Mesothelial cell of epicardium (in vitro differentiated cells): ENCODE data around the gene JAG2. TPM values are rescaled to one million over a fixed set of nuclear protein-coding genes. Genes with fewer than 3 reads are reported as not detected.

ENCODE experiments used
- DNase-seq, 2 experiments: peaks; one replicate each; pipeline ENCODE4 v3.0.0; 2021; ENCODE audit warnings: low spot score in 2 of 2; ENCODE audit not compliant: unreplicated experiment in 2 of 2
- H3K27ac Mint-ChIP-seq: 2 replicates; pipeline ENCODE4 v1.8.0; 2021; ENCODE audit warnings: mixed read lengths
- H3K27me3 Mint-ChIP-seq: 2 replicates; pipeline ENCODE4 v1.8.0; 2021; ENCODE audit warnings: low read depth, mixed read lengths
- H3K36me3 Mint-ChIP-seq: 2 replicates; pipeline ENCODE4 v1.8.0; 2021; ENCODE audit warnings: mixed read lengths
- H3K4me1 Mint-ChIP-seq: 2 replicates; pipeline ENCODE4 v1.8.0; 2021; ENCODE audit warnings: mixed read lengths
- H3K4me3 Mint-ChIP-seq: 2 replicates; pipeline ENCODE4 v1.8.0; 2021; ENCODE audit warnings: mild to moderate bottlenecking, moderate library complexity, mixed read lengths
- H3K9me3 Mint-ChIP-seq: 2 replicates; pipeline ENCODE4 v1.8.0; 2021; ENCODE audit warnings: mixed read lengths
- total RNA-seq: library from RNA; stranded (reverse); gene quantifications from 3 replicates; pipeline ENCODE4 v1.2.1, GENCODE V29; 2021
- TF ChIP-seq, protein P1 (sequence below): fragments of 200-600 bp; sonication (generic); IDR thresholded peaks from one replicate; pipeline ENCODE4 v1.5.0; 2021; ENCODE audit warnings: antibody characterized with exemption; ENCODE audit not compliant: unreplicated experiment

JAG2 gene
- total RNA-seq, 1 donor from 2014 or later: 38.9 TPM

DNA sequence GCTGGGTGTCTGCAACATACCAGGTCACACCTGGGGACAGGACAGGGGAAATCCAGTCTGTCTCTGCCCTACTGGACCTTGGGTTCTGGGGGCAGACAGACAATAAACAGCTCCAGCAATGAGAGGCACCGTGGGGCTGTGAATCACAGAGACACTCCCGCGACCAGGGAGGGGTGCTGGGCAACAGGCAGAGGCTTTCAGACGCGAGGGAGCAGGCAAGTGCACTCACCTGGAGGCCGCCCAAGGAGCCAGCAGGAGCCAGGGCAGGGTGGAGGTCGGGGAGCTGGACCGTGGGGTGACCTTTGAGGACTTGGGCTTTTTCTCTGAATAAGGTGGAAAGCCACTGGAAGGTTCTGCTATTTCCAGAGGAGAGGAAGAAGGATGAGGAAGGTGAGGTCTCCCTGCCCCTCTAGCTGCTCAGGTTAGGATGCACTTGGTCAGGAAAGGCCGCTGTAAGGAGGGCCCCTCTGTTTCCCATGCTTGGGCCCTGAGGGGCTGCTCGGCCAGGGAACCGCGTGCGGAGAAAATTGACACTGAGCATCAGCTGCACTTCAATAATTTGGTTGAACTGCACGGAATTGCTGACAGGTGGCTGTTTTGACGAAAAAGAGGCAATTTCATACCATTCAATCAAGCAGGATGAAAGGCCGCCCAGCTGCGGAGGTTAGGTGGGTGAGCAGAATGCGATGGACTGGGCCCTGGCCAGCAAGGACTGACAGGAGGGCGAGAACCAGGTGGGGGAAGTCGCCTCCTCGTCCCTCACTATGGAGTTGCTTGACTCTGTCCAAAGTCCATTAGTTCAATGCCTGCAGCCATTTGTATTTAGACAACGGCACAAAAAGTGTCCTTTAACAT lies 42.2 kb downstream of the JAG2 start:
- Mint-ChIP-seq H3K9me3 (peaks cover 25% of the 10 kb centered on the region), H3K4me1 (peaks cover 13% of the 10 kb centered on the region), H3K4me3 (no peak overlapping the region), H3K27me3 (peaks cover 3% of the 10 kb centered on the region), H3K36me3 (peaks cover 3% of the 10 kb centered on the region), H3K27ac (no peak overlapping the region)
- peak in 1 of 2 experiments; percentile 37 for DNase-seq
- TF ChIP-seq, protein P1, sequence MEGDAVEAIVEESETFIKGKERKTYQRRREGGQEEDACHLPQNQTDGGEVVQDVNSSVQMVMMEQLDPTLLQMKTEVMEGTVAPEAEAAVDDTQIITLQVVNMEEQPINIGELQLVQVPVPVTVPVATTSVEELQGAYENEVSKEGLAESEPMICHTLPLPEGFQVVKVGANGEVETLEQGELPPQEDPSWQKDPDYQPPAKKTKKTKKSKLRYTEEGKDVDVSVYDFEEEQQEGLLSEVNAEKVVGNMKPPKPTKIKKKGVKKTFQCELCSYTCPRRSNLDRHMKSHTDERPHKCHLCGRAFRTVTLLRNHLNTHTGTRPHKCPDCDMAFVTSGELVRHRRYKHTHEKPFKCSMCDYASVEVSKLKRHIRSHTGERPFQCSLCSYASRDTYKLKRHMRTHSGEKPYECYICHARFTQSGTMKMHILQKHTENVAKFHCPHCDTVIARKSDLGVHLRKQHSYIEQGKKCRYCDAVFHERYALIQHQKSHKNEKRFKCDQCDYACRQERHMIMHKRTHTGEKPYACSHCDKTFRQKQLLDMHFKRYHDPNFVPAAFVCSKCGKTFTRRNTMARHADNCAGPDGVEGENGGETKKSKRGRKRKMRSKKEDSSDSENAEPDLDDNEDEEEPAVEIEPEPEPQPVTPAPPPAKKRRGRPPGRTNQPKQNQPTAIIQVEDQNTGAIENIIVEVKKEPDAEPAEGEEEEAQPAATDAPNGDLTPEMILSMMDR: no peak

DNA sequence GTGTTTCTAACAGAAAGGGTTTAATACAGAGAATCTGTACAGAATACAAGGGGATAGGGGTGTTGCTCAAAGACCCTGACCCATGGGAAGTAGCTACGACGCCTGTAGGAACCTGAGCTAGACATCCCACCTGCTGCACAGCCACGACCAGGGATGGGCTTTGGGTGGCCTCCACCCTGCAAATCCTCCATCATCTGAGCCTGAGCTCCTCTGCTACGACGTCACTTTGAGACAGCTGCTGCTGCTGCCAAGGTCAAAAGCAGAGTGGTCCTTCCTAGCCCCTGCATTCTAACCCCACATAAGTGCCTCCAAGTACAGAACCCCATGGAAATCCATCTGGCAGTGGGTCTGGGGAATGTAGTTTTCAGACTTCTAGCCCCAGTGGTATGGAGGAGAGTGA lies 43.8 kb downstream of the JAG2 start:
- DNase-seq: peak in 1 of 2 experiments; percentile 19
- Mint-ChIP-seq H3K27me3 (peaks cover 3% of the 10 kb centered on the region), H3K4me1 (peaks cover 22% of the 10 kb centered on the region), H3K4me3 (no peak overlapping the region), H3K36me3 (peaks cover 4% of the 10 kb centered on the region), H3K9me3 (peaks cover 34% of the 10 kb centered on the region), H3K27ac (no peak overlapping the region)
- TF ChIP-seq, protein P1: no peak

DNA sequence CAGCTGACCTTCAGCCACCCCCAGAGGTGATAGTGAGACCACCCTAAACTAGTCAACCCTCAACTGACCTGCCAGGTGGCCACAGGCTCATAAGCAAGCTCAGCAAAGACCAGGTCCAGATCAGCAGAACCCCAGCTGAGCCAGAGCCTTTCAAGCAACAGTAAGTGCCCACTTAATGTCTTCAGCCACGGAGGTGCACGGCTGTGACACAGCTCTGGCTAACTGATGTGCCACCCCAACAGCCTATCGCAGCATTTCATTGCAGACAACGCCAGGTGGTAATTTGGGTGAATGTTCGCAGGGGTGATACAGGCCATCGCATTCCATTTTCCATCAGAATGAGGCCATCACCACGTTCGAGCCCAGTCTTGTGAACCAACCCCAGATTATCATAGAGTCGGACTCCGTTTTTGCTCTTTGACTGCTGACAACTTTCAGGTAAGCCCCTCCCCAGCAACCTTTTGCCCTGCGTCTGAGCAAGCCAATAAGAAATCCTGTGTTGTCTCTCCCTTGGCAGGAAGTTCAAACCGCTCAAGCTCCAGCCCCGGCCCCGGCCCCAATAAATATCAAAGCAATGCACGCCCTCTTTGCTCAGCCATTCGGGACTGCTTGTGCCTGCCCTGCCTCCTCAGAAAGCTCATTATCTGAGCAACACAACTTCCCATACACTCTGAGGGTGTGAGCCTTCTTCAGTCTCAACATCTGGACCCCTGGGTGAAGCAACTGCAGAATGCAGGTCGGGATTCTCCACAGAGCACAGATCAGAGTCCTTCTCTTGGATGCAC lies 44.4 kb downstream of the JAG2 start:
- peaks cover 4% of the 10 kb centered on the region for H3K36me3 Mint-ChIP-seq
- H3K4me3 Mint-ChIP-seq: no peak overlapping the region
- peaks cover 28% of the 10 kb centered on the region for H3K4me1 Mint-ChIP-seq
- no peak overlapping the region for H3K27ac Mint-ChIP-seq
- H3K27me3 Mint-ChIP-seq: peaks cover 3% of the 10 kb centered on the region
- H3K9me3 Mint-ChIP-seq: peaks cover 29% of the 10 kb centered on the region
- peak in 1 of 2 experiments; percentile 36 for DNase-seq
- TF ChIP-seq, protein P1: no peak

DNA sequence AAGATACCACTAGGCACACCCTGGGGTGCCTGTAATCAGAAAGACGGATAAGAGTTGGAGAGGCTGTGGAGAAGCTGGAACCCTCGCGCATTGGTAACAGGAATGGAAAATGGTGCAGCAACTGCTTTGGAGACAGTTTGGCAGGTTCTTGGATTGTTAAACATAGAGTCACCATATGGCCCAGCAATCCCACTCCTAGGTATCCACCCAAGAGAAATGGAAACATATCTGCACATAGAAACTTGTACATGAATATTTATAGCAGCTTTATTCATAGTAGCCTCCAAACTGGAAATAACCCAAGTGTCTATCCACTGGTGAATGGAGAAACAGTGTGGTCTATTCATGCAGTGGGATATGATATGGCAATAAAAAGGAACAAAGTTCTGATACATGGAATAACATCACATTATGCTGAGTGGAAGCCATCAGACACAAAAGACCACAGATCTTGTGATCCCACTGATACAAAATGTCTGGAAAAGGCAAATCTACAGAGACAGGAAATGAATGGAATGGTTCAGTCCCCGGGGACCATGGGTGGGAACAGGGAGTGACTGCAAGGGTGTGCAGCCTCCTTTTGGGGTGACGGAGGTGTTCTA lies 45.4 kb downstream of the JAG2 start:
- Mint-ChIP-seq H3K4me1 (peaks cover 38% of the 10 kb centered on the region), H3K9me3 (peaks cover 29% of the 10 kb centered on the region), H3K36me3 (peaks cover 4% of the 10 kb centered on the region), H3K27ac (no peak overlapping the region), H3K27me3 (no peaks in the 10 kb centered on the region), H3K4me3 (no peak overlapping the region)
- TF ChIP-seq, protein P1: no peak
- peak in 1 of 2 experiments; percentile 7 for DNase-seq

DNA sequence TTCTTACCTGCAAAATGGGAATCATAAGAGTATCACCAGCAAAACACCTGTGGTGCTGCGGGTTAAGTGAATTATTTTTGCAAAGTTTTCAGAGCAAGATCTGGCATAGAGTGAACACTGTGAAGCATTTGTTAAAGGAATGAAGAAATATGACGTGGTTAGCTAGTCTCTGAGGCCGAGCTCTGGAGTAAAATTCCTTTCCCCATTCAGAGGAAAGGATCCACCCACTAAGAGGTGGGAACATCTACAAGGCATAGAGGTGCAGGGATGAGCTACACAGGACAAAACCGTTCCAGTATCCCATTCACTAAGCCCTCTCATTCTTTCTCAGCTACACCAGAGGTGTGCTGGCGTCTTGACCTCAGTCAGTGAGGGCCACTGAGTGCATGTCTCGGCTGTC lies 48.5 kb downstream of the JAG2 start:
- peaks cover 4% of the 10 kb centered on the region for H3K36me3 Mint-ChIP-seq
- peak in 1 of 2 experiments; percentile 32 for DNase-seq
- H3K27me3 Mint-ChIP-seq: no peaks in the 10 kb centered on the region
- H3K27ac Mint-ChIP-seq: peak overlapping the region; percentile 95
- peaks cover 29% of the 10 kb centered on the region for H3K9me3 Mint-ChIP-seq
- H3K4me3 Mint-ChIP-seq: no peak overlapping the region
- TF ChIP-seq, protein P1: no peak
- H3K4me1 Mint-ChIP-seq: peaks cover 54% of the 10 kb centered on the region
